Measurements from ENCODE around the gene ERCC6L2.

Gene ERCC6L2

DNA sequence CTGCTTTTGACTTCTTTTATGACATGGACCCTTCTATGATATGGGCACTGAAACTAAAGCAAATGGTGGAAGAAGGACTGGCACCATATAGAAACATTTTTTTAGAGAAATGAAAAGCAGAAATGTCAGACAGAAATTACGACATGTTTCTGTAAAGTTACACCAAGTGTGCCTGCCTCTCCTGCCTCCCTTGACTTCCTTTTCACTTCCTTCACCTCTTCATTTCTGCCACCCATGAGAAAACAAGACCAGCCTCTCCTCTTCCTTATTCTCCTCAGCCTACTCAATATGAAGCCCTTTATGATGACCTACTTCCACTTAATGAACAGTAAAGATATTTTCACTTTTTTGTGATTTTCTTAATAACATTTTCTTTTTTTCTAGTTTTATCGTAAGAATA lies 44.5 kb downstream of the ERCC6L2 start:
- DNase-seq (ENCODE audit: low read depth): no peak

GRCh38 chr9:95923794-95924193 lies 48.3 kb downstream of the ERCC6L2 start:
- DNase-seq (ENCODE audit: low read depth): no peak

- DNase-seq (ENCODE audit: low read depth): no peak
Measured at GRCh38 chr9:95924987-95925386, 49.5 kb downstream of the ERCC6L2 start.

- no peak for DNase-seq (ENCODE audit: low read depth)
Measured at GRCh38 chr9:95927271-95928004, 51.9 kb downstream of the ERCC6L2 start.

DNA sequence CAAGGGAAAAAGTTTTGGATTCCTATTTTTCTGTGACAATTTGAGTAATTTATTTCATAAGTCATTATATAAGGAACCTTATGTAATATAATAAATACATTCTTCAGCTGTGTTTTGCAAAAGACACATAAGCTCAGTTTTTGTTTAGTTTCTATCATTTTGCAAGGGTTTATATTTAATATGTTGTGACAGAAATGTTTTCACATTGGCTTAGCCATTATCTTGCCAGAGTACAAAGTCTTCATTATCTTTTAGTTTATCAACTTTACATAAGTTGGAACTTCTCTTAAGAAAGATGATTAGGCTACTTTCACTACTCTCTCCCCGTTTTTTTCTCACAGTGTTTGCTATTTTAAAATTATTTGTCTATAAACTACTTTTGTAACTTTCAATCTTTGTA lies 54.8 kb downstream of the ERCC6L2 start:
- no peak for DNase-seq (ENCODE audit: low read depth)

DNA sequence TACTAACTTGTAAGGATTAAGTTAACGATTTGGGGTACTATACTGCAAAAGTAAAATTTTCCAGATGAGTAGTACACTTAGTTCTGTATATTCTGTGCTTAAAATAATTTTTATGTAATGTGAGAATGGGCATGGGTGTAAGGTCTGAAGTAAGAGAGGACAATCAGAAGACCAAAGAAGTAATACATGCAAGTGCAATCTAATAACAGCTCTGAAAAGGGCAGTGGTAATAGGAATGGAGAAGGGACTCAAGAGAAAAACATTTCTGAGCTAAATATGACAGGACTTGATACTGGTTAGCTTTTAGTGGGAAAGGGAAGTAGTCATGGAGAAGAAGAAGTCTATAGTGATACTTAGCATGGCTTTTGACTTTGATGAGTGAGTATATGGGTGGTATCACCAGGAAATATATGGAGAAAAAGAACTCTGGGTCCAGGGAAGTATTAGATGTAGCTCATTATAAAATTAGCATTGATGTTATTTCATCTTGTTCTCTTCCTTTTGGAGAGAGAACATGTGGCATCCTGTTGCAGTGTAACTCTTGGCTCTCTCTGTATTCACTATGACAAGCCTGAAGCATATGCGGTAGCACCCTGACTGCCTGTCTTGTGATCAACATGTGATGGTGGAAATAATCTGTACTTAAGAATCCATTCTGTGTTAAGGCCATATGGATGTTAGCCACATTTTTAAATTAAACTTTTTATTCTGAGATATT lies 60.5 kb downstream of the ERCC6L2 start:
- DNase-seq (ENCODE audit: low read depth): no peak

- DNase-seq (ENCODE audit: low read depth): no peak
Measured at GRCh38 chr9:95936579-95937075, 61.1 kb downstream of the ERCC6L2 start.

DNA sequence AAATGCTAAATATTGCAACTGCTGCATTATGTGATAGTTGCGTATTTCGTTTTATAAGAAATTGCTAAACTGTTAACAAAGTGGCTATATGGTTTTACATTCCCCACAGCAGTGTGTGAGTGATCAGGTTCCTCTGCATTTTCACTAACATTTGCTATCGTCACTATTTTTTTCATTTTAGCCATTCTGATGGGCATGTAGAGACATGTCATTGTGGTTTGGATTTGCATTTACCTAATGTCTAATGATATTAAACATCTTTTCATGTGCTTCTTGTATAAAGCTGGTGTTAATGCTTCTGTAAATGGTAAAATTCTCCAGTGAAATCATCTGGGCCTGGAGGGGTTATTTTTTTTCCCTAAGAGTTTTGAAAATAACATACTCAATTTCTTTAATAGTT lies 61.6 kb downstream of the ERCC6L2 start:
- DNase-seq (ENCODE audit: low read depth): no peak

GRCh38 chr9:95938724-95939123 lies 63.2 kb downstream of the ERCC6L2 start:
- no peak for DNase-seq (ENCODE audit: low read depth)

DNA sequence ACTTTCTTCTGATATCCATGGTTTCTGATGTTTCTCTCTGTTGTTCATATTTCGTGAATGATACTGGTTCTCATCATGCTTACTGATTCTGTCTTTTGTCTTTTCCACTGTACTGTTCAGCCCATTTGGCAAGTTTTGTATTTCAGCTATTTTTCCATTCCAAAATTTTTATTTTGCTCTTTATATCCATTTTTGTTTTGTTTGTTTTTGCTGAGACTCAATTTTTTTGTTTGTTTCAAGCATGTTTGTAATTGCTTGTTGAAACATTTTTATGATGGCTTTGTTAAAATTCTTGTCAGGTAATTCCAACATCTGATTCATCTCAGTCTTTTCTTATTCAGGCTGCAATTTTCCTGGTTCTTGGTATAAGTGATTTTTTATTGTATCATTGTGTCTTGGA lies 64.0 kb downstream of the ERCC6L2 start:
- no peak for DNase-seq (ENCODE audit: low read depth)

- no peak for DNase-seq (ENCODE audit: low read depth)
Measured at GRCh38 chr9:95940265-95940664, 64.8 kb downstream of the ERCC6L2 start.

DNA sequence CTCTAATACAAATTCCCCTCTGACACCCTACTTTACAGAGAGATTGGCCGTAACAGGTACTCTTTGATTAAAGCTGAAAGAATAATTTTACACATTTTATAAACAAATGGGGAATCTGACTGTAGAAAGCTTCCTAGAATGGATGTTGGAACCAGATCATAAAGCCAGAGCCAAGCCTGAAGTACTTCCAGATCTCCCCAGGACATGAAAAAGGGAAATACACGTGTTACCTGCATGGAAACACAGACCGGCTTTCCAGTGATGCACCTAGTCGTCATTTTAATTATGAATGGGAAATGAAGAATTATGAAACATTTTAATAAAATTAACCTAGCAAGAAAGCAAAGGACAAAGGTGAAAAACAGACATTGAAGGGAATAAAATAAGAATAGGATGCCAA lies 66.5 kb downstream of the ERCC6L2 start:
- DNase-seq (ENCODE audit: low read depth): no peak

GRCh38 chr9:95947118-95947517 lies 71.6 kb downstream of the ERCC6L2 start:
- DNase-seq (ENCODE audit: low read depth): no peak

DNA sequence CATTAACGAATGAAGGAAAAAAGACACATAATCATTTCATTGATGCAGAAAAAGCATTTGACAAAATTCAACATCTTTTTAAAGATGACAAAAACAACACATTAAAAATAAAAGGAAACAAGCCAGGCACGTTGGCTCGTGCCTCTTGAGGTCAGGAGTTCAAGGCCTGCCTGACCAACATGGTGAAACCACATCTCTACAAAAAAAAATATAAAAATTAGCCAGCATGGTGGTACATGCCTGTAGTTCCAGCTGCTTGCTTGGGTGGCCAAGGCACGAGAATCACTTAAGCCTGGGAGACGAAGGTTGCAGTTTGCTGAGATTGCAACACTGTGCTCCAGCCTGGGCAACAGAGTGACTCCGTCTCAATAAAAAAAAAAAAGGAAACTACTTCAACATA lies 77.0 kb downstream of the ERCC6L2 start:
- peak; percentile 8 for DNase-seq (ENCODE audit: low read depth)

- no peak for DNase-seq (ENCODE audit: low read depth)
Measured at GRCh38 chr9:95953986-95954385, 78.5 kb downstream of the ERCC6L2 start.

DNA sequence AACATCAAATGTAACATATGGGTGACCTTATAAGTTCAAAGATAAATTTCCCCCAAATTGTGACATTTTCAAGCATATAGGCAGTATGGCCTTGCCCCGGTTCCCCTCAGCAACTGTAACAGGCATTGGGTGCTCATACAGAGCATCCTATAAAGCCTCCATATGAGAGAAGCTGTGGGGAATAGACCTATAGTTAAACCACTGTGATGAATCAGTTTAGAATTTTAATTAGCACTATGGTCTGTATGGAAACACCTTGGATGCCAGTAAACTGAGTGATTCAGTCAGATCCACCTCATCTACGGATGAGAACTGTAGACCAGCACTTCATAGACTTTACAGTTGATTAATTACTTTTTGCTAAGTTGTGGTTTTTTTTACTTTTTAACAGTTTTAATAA lies 79.4 kb downstream of the ERCC6L2 start:
- no peak for DNase-seq (ENCODE audit: low read depth)

GRCh38 chr9:95962936-95963335 lies 87.4 kb downstream of the ERCC6L2 start:
- no peak for DNase-seq (ENCODE audit: low read depth)

DNA sequence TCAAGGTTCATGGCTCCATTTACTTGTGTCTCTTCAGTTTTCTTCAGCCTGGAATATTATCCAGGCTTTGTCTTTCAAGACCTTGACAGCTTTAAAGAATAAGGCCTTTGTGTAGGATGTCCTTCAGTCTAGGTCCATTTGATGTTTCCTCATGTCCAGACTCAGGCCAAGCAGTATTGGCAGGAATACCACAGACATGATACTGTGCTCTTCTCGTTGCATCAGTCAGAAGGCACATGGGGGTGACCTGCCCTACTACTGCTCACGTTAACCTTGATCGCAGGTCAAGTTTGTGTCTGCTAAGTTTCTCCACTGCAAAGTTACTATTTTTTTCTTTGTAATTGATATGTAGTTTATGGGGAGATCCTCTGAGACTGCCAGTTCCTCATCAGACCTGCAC lies 88.2 kb downstream of the ERCC6L2 start:
- peak; percentile 56 for DNase-seq (ENCODE audit: low read depth)

DNA sequence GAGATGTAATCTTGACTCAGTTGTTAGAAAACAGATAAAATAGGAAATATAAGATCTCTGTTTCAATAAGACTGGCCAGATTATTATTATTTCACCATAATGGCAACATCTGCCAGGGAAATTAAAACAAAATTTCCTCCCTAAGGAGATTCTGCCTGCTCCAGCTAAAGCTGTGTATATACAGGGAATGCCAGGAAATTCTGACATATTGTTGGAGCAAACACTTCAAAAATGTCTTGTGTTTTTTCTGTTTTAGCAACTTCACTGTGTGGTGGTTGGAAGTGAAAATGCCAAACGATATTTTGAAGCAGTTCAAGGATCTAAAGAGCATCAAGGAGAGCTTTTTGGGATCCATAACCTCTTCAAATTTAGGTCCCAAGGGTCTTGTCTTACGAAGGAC lies 90.8 kb downstream of the ERCC6L2 start:
- peak; percentile 73 for DNase-seq (ENCODE audit: low read depth)

DNA sequence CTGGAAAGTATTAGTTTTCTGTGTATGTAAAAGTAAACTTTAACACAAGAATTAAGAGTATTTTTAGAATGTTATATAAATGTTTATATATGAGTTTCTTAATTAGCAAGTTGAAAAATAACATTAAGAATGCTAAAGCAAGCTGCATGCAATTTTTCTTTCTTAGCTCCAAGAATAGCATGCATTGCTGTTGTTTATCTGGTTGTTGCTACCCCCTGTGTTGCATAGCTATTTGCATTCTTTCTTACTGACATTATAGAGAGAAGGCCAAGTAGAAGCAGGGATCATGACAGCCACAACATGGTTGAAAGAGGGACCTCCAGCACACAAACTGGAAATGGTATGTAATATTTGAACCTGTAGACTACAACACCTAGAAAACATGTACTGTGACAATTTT lies 94.8 kb downstream of the ERCC6L2 start:
- DNase-seq (ENCODE audit: low read depth): peak; percentile 79

- no peak for DNase-seq (ENCODE audit: low read depth)
Measured at GRCh38 chr9:95971815-95972214, 96.3 kb downstream of the ERCC6L2 start.

DNA sequence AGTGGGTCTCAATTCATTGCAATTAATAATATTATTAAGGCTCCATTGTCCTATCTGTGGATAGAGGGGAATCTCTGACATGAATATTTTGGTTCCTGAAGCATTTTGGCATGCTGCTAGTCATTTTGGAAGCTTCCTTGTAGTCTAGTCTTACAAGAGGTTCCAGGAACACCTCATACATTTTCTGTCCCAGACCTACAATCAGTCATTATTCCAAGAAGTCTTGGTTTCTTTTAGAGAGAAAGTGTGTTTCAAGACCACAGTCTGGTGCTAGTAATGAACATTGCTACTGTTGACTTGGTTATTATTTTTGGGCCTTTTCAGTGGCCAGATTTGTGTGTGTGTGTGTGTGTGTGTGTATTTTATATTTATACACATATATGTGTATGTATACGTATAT lies 98.9 kb downstream of the ERCC6L2 start:
- no peak for DNase-seq (ENCODE audit: low read depth)

GRCh38 chr9:95977371-95977770 lies 101.9 kb downstream of the ERCC6L2 start:
- DNase-seq (ENCODE audit: low read depth): no peak

DNA sequence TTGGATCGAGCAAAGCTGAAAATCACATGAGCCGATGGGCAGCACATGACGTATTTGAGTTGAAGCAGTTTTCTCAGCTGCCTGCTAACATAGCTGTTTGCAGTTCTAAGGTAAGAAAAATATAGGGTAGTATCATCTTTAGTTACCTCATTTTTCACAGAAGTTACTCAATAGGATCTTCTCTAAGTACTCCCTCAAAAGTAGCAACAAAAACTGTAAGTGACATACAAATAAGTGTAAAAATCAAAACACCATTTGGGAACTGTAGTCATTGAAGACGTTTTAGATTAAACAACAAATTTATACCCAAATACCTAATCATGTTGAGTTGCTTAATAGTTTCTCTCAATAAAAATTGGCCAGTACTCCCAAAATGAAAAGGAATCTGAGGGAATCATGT lies 102.6 kb downstream of the ERCC6L2 start:
- no peak for DNase-seq (ENCODE audit: low read depth)
